Gastrocnemius medialis (tissue), 4 donors: ENCODE measurements around the gene MAP1LC3B2.

ENCODE experiments used
- POLR2A ChIP-seq, 2 donors: fragments of 450-650 bp; IDR thresholded peaks; one replicate each; pipeline ENCODE4 v1.6.1; 2017; ENCODE audit warnings: antibody characterized with exemption in 2 of 2, mild to moderate bottlenecking in 2 of 2, moderate library complexity in 2 of 2
- TF ChIP-seq, protein P1 (sequence below), 5 experiments: fragments of 450-650 bp in 3 of 5; fragments of 200-600 bp in 2 of 5; sonication (generic) in 2 of 5; IDR thresholded peaks in 4 of 5; conservative IDR thresholded peaks in 1 of 5; 1 replicate in 4 of 5; 2 replicates in 1 of 5; pipeline ENCODE4 v1.5.1; 2016 to 2019; ENCODE audit warnings: antibody characterized with exemption in 5 of 5, mild to moderate bottlenecking in 3 of 5, moderate library complexity in 3 of 5

DNA sequence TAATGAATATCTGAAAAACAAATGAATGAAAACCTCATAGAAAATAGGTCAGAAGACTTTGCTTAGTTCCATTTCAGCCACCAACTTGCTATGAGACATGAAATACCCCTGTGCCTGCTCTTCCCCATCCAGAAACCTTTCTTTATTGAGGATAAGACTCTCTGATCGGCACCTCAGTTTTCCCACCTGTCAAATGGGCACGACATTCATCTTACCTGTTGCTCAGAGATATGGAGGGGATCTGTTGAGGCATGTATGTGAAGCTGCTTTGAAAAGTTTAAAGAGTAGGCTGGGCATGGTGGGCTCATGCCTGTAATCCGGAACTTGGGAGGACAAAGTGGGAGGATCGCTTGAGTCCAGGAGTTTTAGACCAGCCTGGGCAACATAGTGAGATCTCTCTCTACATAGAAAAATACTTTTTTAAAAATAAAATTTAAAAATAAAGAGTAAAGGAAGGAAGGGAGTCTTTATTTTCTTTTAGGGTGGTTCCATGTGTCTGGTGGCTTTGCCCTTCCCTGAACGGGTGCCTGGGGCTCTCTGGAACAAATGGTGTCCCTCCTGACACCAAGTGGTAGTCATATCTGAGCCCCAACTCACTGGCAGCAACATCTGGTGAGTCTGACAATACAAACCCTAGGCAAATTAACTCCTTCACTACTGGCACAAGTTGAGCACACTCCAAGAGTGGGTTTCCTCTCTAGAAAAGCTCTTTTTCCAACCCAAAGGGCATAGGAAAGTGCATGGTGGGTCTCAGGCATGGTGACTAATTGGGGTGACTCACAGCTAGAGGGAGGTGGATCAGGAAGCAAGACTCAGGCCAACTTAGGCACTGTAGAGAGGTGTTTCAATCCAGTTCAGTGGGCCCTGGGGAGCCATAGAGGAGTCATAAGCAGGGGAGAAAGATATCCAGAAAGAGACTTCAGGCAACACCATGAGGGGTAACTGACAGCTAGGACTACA lies 42.1 kb downstream of the MAP1LC3B2 start:
- TF ChIP-seq, protein P1, sequence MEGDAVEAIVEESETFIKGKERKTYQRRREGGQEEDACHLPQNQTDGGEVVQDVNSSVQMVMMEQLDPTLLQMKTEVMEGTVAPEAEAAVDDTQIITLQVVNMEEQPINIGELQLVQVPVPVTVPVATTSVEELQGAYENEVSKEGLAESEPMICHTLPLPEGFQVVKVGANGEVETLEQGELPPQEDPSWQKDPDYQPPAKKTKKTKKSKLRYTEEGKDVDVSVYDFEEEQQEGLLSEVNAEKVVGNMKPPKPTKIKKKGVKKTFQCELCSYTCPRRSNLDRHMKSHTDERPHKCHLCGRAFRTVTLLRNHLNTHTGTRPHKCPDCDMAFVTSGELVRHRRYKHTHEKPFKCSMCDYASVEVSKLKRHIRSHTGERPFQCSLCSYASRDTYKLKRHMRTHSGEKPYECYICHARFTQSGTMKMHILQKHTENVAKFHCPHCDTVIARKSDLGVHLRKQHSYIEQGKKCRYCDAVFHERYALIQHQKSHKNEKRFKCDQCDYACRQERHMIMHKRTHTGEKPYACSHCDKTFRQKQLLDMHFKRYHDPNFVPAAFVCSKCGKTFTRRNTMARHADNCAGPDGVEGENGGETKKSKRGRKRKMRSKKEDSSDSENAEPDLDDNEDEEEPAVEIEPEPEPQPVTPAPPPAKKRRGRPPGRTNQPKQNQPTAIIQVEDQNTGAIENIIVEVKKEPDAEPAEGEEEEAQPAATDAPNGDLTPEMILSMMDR (IDR thresholded peaks at IDR 0.05 in 4 of 5, conservative IDR thresholded peaks at IDR 0.05 in 1 of 5) = no peak
- TF ChIP-seq POLR2A (IDR thresholded peaks at IDR 0.05) = no peak
